ENCODE data around the gene IGSF23. TPM values are rescaled to one million over a fixed set of nuclear protein-coding genes. Genes with fewer than 3 reads are reported as not detected.

IGSF23 gene
- total and polyA plus RNA-seq, 2 of the 13 experiments (the other 11 are each of a cell fraction or from before 2014, with no cell fraction given) = 2.3 to 8.8 TPM

DNA sequence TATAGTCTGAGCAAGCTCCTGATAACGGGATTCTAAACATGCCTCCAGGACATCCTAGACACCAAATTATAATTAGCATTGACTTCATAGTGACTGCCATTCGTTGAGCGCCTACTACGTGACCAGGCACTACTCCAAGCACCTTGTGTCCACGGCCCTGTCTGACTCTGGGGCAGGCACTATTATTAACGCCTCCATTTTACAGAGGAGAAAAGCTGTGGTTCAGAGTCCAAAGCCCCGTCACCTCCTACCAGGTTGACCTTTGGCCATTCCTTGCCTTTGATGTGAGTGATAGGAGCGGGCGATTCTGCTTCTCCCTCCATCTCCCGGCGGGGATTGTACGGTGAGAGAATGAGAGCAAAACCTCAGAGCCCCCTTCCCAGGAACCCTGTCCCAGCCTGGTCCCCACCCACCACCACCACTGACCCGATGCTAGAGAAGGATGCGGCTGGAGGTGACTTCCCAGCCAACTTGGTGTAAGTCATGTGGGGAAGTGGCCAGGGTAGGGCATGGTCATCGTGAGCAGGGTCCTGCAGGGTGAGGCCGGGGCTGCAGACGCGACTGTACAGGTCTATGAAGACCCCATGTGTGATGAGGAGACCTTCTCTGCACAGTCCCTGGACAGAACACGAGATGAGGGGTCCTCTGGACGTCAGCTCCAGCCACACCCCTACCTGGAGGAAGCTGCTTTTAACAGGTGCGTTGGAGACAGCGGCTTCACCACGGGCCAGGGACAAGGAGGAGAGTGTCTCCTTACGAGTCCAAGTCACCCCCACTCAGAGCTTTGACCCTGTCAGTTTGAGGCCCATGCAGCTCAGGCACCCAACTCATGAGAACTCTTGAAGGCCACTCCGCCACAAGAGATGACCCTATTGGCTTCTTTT is at the start of gene IGSF23 (continued):
- TF ChIP-seq, protein P1, sequence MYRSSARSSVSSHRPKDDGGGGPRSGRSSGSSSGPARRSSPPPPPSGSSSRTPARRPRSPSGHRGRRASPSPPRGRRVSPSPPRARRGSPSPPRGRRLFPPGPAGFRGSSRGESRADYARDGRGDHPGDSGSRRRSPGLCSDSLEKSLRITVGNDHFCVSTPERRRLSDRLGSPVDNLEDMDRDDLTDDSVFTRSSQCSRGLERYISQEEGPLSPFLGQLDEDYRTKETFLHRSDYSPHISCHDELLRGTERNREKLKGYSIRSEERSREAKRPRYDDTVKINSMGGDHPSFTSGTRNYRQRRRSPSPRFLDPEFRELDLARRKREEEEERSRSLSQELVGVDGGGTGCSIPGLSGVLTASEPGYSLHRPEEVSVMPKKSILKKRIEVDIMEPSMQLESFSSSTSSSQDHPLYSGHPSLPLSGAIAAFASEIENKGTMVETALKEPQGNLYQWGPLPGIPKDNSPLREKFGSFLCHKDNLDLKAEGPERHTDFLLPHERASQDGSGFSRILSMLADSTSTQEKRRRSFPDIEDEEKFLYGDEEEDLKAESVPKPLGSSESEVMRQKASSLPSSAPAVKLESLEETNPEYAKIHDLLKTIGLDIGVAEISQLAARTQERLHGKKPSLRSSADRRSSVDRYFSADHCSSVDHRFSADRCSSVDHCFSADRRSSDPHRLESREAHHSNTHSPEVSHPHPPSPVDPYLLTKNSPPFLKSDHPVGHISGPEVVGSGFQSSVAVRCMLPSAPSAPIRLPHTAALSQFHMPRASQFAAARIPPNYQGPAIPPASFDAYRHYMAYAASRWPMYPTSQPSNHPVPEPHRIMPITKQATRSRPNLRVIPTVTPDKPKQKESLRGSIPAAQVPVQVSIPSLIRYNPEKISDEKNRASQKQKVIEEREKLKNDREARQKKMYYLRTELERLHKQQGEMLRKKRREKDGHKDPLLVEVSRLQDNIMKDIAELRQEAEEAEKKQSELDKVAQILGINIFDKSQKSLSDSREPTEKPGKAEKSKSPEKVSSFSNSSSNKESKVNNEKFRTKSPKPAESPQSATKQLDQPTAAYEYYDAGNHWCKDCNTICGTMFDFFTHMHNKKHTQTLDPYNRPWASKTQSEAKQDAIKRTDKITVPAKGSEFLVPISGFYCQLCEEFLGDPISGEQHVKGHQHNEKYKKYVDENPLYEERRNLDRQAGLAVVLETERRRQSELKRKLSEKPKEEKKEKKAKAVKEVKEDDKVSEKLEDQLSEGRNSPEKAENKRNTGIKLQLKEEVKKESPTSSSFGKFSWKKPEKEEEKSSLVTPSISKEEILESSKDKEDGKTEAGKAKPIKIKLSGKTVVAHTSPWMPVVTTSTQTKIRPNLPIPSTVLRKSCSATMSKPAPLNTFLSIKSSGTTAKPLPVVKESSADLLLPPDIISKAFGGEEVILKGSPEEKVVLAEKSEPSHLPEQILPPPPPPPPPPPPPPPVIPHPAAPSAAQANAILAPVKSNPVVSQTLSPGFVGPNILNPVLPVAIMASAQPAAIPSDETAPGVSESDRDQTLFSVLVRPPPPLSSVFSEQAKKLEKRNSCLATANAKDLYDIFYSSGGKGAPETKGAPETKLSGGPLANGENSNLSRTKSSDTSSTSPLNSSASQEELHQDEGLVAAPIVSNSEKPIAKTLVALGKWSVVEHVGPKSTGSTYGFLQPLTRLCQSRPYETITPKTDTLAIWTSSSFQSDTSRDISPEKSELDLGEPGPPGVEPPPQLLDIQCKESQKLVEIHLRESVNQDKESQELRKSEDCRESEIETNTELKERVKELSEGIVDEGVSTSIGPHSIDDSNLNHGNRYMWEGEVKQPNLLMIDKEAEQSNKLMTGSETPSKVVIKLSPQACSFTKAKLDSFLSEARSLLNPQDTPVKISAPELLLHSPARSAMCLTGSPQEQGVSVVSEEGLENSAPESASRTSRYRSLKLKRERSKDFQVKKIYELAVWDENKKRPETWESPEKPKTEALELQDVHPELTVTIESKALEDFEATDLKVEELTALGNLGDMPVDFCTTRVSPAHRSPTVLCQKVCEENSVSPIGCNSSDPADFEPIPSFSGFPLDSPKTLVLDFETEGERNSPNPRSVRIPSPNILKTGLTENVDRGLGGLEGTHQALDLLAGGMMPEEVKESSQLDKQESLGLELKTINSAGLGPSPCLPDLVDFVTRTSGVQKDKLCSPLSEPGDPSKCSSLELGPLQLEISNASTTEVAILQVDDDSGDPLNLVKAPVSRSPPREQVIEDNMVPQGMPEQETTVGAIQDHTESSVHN (CRISPR knock-in tag; IDR thresholded peaks at IDR 0.05) = no peak
- no peak for TF ChIP-seq ZNF724P (CRISPR knock-in tag; IDR thresholded peaks at IDR 0.05; ENCODE audit: borderline replicate concordance)
- TF ChIP-seq ZFP36L1 (CRISPR knock-in tag; IDR thresholded peaks at IDR 0.05) = peak; percentile 85; the same call in 1 of the 2 replicates
- no peak for TF ChIP-seq ZNF124 (CRISPR knock-in tag; IDR thresholded peaks at IDR 0.05)
- no peak for TF ChIP-seq ZNF720 (CRISPR knock-in tag; IDR thresholded peaks at IDR 0.05)
- peak; percentile 79; the same call in 1 of the 2 replicates for TF ChIP-seq MEIS2 (CRISPR knock-in tag; IDR thresholded peaks at IDR 0.05)
- TF ChIP-seq, protein P2, sequence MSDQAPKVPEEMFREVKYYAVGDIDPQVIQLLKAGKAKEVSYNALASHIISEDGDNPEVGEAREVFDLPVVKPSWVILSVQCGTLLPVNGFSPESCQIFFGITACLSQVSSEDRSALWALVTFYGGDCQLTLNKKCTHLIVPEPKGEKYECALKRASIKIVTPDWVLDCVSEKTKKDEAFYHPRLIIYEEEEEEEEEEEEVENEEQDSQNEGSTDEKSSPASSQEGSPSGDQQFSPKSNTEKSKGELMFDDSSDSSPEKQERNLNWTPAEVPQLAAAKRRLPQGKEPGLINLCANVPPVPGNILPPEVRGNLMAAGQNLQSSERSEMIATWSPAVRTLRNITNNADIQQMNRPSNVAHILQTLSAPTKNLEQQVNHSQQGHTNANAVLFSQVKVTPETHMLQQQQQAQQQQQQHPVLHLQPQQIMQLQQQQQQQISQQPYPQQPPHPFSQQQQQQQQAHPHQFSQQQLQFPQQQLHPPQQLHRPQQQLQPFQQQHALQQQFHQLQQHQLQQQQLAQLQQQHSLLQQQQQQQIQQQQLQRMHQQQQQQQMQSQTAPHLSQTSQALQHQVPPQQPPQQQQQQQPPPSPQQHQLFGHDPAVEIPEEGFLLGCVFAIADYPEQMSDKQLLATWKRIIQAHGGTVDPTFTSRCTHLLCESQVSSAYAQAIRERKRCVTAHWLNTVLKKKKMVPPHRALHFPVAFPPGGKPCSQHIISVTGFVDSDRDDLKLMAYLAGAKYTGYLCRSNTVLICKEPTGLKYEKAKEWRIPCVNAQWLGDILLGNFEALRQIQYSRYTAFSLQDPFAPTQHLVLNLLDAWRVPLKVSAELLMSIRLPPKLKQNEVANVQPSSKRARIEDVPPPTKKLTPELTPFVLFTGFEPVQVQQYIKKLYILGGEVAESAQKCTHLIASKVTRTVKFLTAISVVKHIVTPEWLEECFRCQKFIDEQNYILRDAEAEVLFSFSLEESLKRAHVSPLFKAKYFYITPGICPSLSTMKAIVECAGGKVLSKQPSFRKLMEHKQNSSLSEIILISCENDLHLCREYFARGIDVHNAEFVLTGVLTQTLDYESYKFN (CRISPR knock-in tag; conservative IDR thresholded peaks at IDR 0.05) = peak; percentile 95
- TF ChIP-seq, protein P3, sequence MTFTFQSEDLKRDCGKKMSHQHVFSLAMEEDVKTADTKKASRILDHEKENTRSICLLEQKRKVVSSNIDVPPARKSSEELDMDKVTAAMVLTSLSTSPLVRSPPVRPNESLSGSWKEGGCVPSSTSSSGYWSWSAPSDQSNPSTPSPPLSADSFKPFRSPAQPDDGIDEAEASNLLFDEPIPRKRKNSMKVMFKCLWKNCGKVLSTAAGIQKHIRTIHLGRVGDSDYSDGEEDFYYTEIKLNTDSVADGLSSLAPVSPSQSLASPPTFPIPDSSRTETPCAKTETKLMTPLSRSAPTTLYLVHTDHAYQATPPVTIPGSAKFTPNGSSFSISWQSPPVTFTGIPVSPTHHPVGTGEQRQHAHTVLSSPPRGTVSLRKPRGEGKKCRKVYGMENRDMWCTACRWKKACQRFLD (CRISPR knock-in tag; IDR thresholded peaks at IDR 0.05; ENCODE audit: borderline replicate concordance) = no peak
- TF ChIP-seq ZNF562 (CRISPR knock-in tag; IDR thresholded peaks at IDR 0.05; ENCODE audit: borderline replicate concordance) = no peak
- TF ChIP-seq GATAD2A (CRISPR knock-in tag; IDR thresholded peaks at IDR 0.05) = peak; percentile 73
- peak; percentile 47 for TF ChIP-seq CREB1 (IDR thresholded peaks at IDR 0.05)
- TF ChIP-seq CREB1 (CRISPR knock-in tag; IDR thresholded peaks at IDR 0.05) = 0 out of 2 replicates have a peak, but pooled peaks have one; percentile 31
- TF ChIP-seq ZNF101 (CRISPR knock-in tag; IDR thresholded peaks at IDR 0.05; ENCODE audit: borderline replicate concordance, low read depth) = peak; percentile 95; the same call in 1 of the 2 replicates
- no peak for TF ChIP-seq MBNL3 (CRISPR knock-in tag; conservative IDR thresholded peaks at IDR 0.05)
- TF ChIP-seq ZNF777 (CRISPR knock-in tag; IDR thresholded peaks at IDR 0.05) = no peak; the same call in 1 of the 2 replicates
- TF ChIP-seq TCF7 (IDR thresholded peaks at IDR 0.05; ENCODE audit: low read depth) = peak; percentile 93
